AG09319 (cell line): ENCODE measurements around the gene CHST11.
A peak's percentile ranks its signal among the peaks of the same experiment; 100 is the strongest.

Experiments
- DNase-seq: peaks from one replicate; pipeline ENCODE4 v3.0.0-alpha.2; 2010; ENCODE audit warnings: low read depth; ENCODE audit errors: extremely low read depth
- CTCF ChIP-seq: IDR thresholded peaks from 2 replicates; pipeline ENCODE4 v1.5.1; 2011; ENCODE audit warnings: low read depth, mild to moderate bottlenecking, inconsistent platforms, low read length, moderate library complexity

The CHST11 gene

GRCh38 chr12:104673696-104674482, 217.1 kb downstream of the CHST11 start:
- no peak for TF ChIP-seq CTCF
- peak; percentile 29 for DNase-seq

GRCh38 chr12:104676636-104677035, 219.9 kb downstream of the CHST11 start:
- TF ChIP-seq CTCF: no peak

GRCh38 chr12:104677441-104678089, 220.8 kb downstream of the CHST11 start:
- no peak for DNase-seq
- TF ChIP-seq CTCF: no peak

More at GRCh38 chr12:104676636-104677035, 219.9 kb downstream of the CHST11 start:
- DNase-seq: no peak

- TF ChIP-seq CTCF: peak; percentile 20
- no peak for DNase-seq
These were observed 223.3 kb downstream of the CHST11 start for GRCh38 chr12:104680070-104680469.

- TF ChIP-seq CTCF: no peak
- no peak for DNase-seq
These were observed 223.7 kb downstream of the CHST11 start for GRCh38 chr12:104680491-104680890.

- no peak for DNase-seq
- TF ChIP-seq CTCF: no peak
These were observed 224.4 kb downstream of the CHST11 start for GRCh38 chr12:104681012-104681690.

- no peak for DNase-seq
- TF ChIP-seq CTCF: no peak
These were observed 226.1 kb downstream of the CHST11 start for GRCh38 chr12:104682790-104683279.
